Panc1 (cell line): ENCODE measurements around the gene IL21R. TPM values are rescaled to one million over a fixed set of nuclear protein-coding genes. Genes with fewer than 3 reads are reported as not detected.

Source experiments
- ATAC-seq: fragments of 200-7000 bp; cut with Tn5 transposase; 2 replicates; pipeline ENCODE4 v1.9.1; 2020; ENCODE audit warnings: mild to moderate bottlenecking, moderate library complexity
- BruUV-seq: library from RNA; stranded (reverse); fragments of 400-500 nt; replicated peaks from 2 replicates; lab custom pipeline; 2021; lab: Mats Ljungman, UMichigan
- CTCF ChIA-PET: fragments of 300-600 bp; sonication (Branson Sonifier 250); formaldehyde crosslinking; loops from one replicate; lab custom pipeline; 2022; ENCODE audit warnings: antibody characterized with exemption; lab: Charles Lee
- POLR2A ChIA-PET: fragments of 300-600 bp; sonication (Branson Sonifier 250); formaldehyde crosslinking; loops from one replicate; lab custom pipeline; 2022; ENCODE audit warnings: antibody characterized with exemption; lab: Charles Lee
- DNase-seq: peaks from one replicate; pipeline ENCODE4 v3.0.0-alpha.2; 2010; ENCODE audit warnings: low read depth, low spot score
- H3K27ac ChIP-seq: 2 replicates; pipeline ENCODE4 v1.5.1; 2011; ENCODE audit warnings: mild to moderate bottlenecking, low read length, inconsistent platforms
- H3K27me3 ChIP-seq: fragments of 200-500 bp; sonication (Bioruptor generic); 2 replicates; pipeline ENCODE4 v1.6.0; 2014; ENCODE audit warnings: low read length, inconsistent platforms; ENCODE audit not compliant: control insufficient read depth, insufficient read depth
- H3K36me3 ChIP-seq: fragments of 200-500 bp; sonication (Bioruptor generic); 2 replicates; pipeline ENCODE4 v1.5.1; 2014; ENCODE audit warnings: inconsistent platforms, mild to moderate bottlenecking, low read length, moderate library complexity; ENCODE audit not compliant: control insufficient read depth, insufficient read depth
- H3K4me1 ChIP-seq: 2 replicates; pipeline ENCODE4 v1.5.1; 2011; ENCODE audit warnings: inconsistent platforms, mild to moderate bottlenecking, low read length, moderate library complexity; ENCODE audit not compliant: control insufficient read depth, insufficient read depth
- H3K4me3 ChIP-seq, 2 experiments: 2 replicates each; pipeline ENCODE4 v1.5.1; 2011 to 2012; ENCODE audit warnings: low read depth in 2 of 2, low read length in 2 of 2, mild to moderate bottlenecking in 2 of 2, inconsistent platforms in 1 of 2, moderate library complexity in 1 of 2
- H3K9me3 ChIP-seq: fragments of 200-500 bp; sonication (Bioruptor generic); 2 replicates; pipeline ENCODE4 v1.5.1; 2014; ENCODE audit warnings: low read depth, mild to moderate bottlenecking, inconsistent platforms, low read length, moderate library complexity; ENCODE audit not compliant: control insufficient read depth, insufficient read depth
- CTCF ChIP-seq: fragments of 450-650 bp; IDR thresholded peaks from 2 replicates; pipeline ENCODE4 v1.5.1; 2017; ENCODE audit warnings: mild to moderate bottlenecking
- POLR2AphosphoS5 ChIP-seq: IDR thresholded peaks from 2 replicates; pipeline ENCODE4 v1.6.1; 2012; ENCODE audit warnings: mild to moderate bottlenecking, low read depth, low read length, moderate library complexity
- REST ChIP-seq, 2 experiments: IDR thresholded peaks; 2 replicates each; pipeline ENCODE4 v1.6.1; 2011 to 2012; ENCODE audit warnings: low read depth in 2 of 2, control low read depth in 1 of 2, low read length in 1 of 2, mild to moderate bottlenecking in 1 of 2, moderate library complexity in 1 of 2; ENCODE audit not compliant: insufficient read depth in 1 of 2
- SIN3A ChIP-seq: IDR thresholded peaks from 2 replicates; pipeline ENCODE4 v1.6.1; 2012; ENCODE audit warnings: low read depth, mild to moderate bottlenecking, low read length, moderate library complexity, borderline replicate concordance; ENCODE audit not compliant: insufficient read depth
- TCF7L2 ChIP-seq: IDR thresholded peaks from 2 replicates; pipeline ENCODE4 v1.6.1; 2011; ENCODE audit warnings: mild to moderate bottlenecking, low read depth, low read length, inconsistent platforms
- in situ Hi-C: cut with HindIII; loops from 2 replicates; pipeline ENCODE4 v1.10.0; 2016; ENCODE audit warnings: low sequenced_read_pairs, low pct_unique_long_range_greater_than_20kb
- intact Hi-C: fragments of 100-400 bp; cut with micrococcal nuclease; formaldehyde crosslinking; loops from one replicate; pipeline ENCODE4 v1.10.0; 2022; ENCODE audit not compliant: unreplicated experiment
- total RNA-seq: library from RNA; stranded (reverse); gene quantifications from one replicate; pipeline ENCODE4 v1.2.1, GENCODE V29; 2021; ENCODE audit not compliant: unreplicated experiment

The IL21R gene
- total RNA-seq, 1 experiment from 2014 or later: 0.10 TPM

GRCh38 chr16:27485126-27485525 is 83.2 kb downstream of the IL21R start:
- DNase-seq (no peak), ATAC-seq (no peak)
- TF ChIP-seq SIN3A (no peak), REST (IDR thresholded peaks at IDR 0.05; ENCODE audit: insufficient read depth in 1 of 2, low read depth in 2 of 2, low read length in 1 of 2) (no peak), POLR2AphosphoS5 (no peak), CTCF (no peak), TCF7L2 (no peak)
- POLR2A ChIA-PET: no interaction called here
- Histone ChIP-seq H3K27me3 (no peaks in the 10 kb centered on the region), H3K4me1 (no peaks in the 10 kb centered on the region), H3K36me3 (peaks cover 34% of the 10 kb centered on the region), H3K9me3 (no peaks in the 10 kb centered on the region), H3K4me3 (no peak overlapping the region), H3K27ac (no peak overlapping the region)
- intact Hi-C loops (no loop called here), in situ Hi-C loops (no loop called here)
- BruUV-seq: no TSS peak
- CTCF ChIA-PET: no interaction called here

GRCh38 chr16:27485811-27486210 is 83.8 kb downstream of the IL21R start:
- in situ Hi-C loops (no loop called here), intact Hi-C loops (no loop called here)
- TF ChIP-seq CTCF: no peak
- no peak for TF ChIP-seq POLR2AphosphoS5
- TF ChIP-seq REST (IDR thresholded peaks at IDR 0.05; ENCODE audit: insufficient read depth in 1 of 2, low read depth in 2 of 2, low read length in 1 of 2): no peak
- no peak for TF ChIP-seq TCF7L2
- H3K9me3 ChIP-seq: no peaks in the 10 kb centered on the region
- DNase-seq (no peak), ATAC-seq (no peak)
- ChIA-PET CTCF (no interaction called here), POLR2A (no interaction called here)
- peaks cover 38% of the 10 kb centered on the region for H3K36me3 ChIP-seq
- H3K4me3 ChIP-seq: no peak overlapping the region
- BruUV-seq: no TSS peak
- no peaks in the 10 kb centered on the region for H3K4me1 ChIP-seq
- no peaks in the 10 kb centered on the region for H3K27me3 ChIP-seq
- no peak overlapping the region for H3K27ac ChIP-seq
